GM20000 (cell line): Measurements from ENCODE around the gene E2F4.

ENCODE experiments used
- DNase-seq: peaks from one replicate; pipeline ENCODE4 v3.0.0; 2012; ENCODE audit warnings: low spot score
- CTCF ChIP-seq: IDR thresholded peaks from 2 replicates; pipeline ENCODE4 v1.5.1; 2012; ENCODE audit warnings: mild to moderate bottlenecking, control low read depth; ENCODE audit errors: extremely low read depth, missing control alignments

The E2F4 gene

GRCh38 chr16:67233596-67233995 lies 41.6 kb downstream of the E2F4 start:
- no peak for TF ChIP-seq CTCF
- DNase-seq: no peak

GRCh38 chr16:67234180-67234597 lies 42.2 kb downstream of the E2F4 start:
- DNase-seq: no peak
- TF ChIP-seq CTCF: no peak

GRCh38 chr16:67235816-67236562 lies 44.0 kb downstream of the E2F4 start:
- TF ChIP-seq CTCF: no peak

GRCh38 chr16:67236563-67237395 lies 44.8 kb downstream of the E2F4 start:
- no peak for TF ChIP-seq CTCF
- DNase-seq: peak; percentile 76

More at GRCh38 chr16:67235816-67236562, 44.0 kb downstream of the E2F4 start:
- no peak for DNase-seq

GRCh38 chr16:67237396-67238277 lies 45.7 kb downstream of the E2F4 start:
- no peak for TF ChIP-seq CTCF

GRCh38 chr16:67238278-67238575 lies 46.3 kb downstream of the E2F4 start:
- TF ChIP-seq CTCF: no peak
- no peak for DNase-seq

More at GRCh38 chr16:67237396-67238277, 45.7 kb downstream of the E2F4 start:
- no peak for DNase-seq
